Activated naive CD8-positive, alpha-beta T cell treated with anti-CD3 and anti-CD28 coated beads, Interleukin-2, amount 50 U/mL, for 16 hours (primary cell): ENCODE results near the gene PRR3.

ENCODE experiments used
- DNase-seq: peaks from one replicate; pipeline ENCODE4 v3.0.0-alpha.2; 2020; ENCODE audit warnings: low read depth, low spot score

Gene PRR3

GRCh38 chr6:30612213-30612612 lies 55.1 kb downstream of the PRR3 start:
- no peak for DNase-seq

GRCh38 chr6:30612687-30613248 lies 55.7 kb downstream of the PRR3 start:
- DNase-seq: no peak
